Nephron (organoid): ENCODE measurements around the gene RABGAP1.

Experiments used
- H3K27ac Mint-ChIP-seq, 3 experiments: 2 replicates each; pipeline ENCODE4 v1.8.0; 2020; ENCODE audit warnings: mixed read lengths in 3 of 3, mild to moderate bottlenecking in 2 of 3, moderate library complexity in 1 of 3
- H3K27me3 Mint-ChIP-seq: 2 replicates; pipeline ENCODE4 v1.8.0; 2021; ENCODE audit warnings: low read depth, mild to moderate bottlenecking, moderate library complexity, mixed read lengths
- H3K36me3 Mint-ChIP-seq: 2 replicates; pipeline ENCODE4 v1.8.0; 2020; ENCODE audit warnings: low read depth, mixed read lengths
- H3K4me1 Mint-ChIP-seq: 2 replicates; pipeline ENCODE4 v1.8.0; 2020; ENCODE audit warnings: mixed read lengths
- H3K4me3 Mint-ChIP-seq, 3 experiments: 2 replicates each; pipeline ENCODE4 v1.8.0; 2020; ENCODE audit warnings: mild to moderate bottlenecking in 3 of 3, mixed read lengths in 3 of 3, moderate library complexity in 2 of 3
- H3K9me3 Mint-ChIP-seq: 2 replicates; pipeline ENCODE4 v1.8.0; 2020; ENCODE audit warnings: mixed read lengths
- CTCF ChIP-seq, 3 experiments: fragments of 200-600 bp; sonication (generic); IDR thresholded peaks; one replicate each; pipeline ENCODE4 v1.5.0; 2021; ENCODE audit warnings: antibody characterized with exemption in 3 of 3; ENCODE audit not compliant: unreplicated experiment in 3 of 3

The RABGAP1 gene

GRCh38 chr9:122949696-122950095 lies 8.9 kb downstream of the RABGAP1 start:
- Mint-ChIP-seq H3K4me1 (peaks cover 31% of the 10 kb centered on the region), H3K36me3 (peaks cover 16% of the 10 kb centered on the region), H3K27me3 (no peaks in the 10 kb centered on the region), H3K9me3 (no peaks in the 10 kb centered on the region), H3K4me3 (no peak overlapping the region), H3K27ac (peak overlapping the region; percentile 3 to 83 (median 62))
- no peak for TF ChIP-seq CTCF (IDR thresholded peaks at IDR 0.05; ENCODE audit: unreplicated experiment in 3 of 3)

- H3K9me3 Mint-ChIP-seq = no peaks in the 10 kb centered on the region
Observed at GRCh38 chr9:122950263-122950662, 9.4 kb downstream of the RABGAP1 start.

GRCh38 chr9:122951056-122951455 lies 10.2 kb downstream of the RABGAP1 start:
- Mint-ChIP-seq H3K36me3 (peaks cover 10% of the 10 kb centered on the region), H3K27me3 (no peaks in the 10 kb centered on the region), H3K27ac (no peak overlapping the region), H3K4me1 (peaks cover 31% of the 10 kb centered on the region), H3K4me3 (no peak overlapping the region), H3K9me3 (no peaks in the 10 kb centered on the region)
- TF ChIP-seq CTCF (IDR thresholded peaks at IDR 0.05; ENCODE audit: unreplicated experiment in 3 of 3) = no peak

More at GRCh38 chr9:122950263-122950662, 9.4 kb downstream of the RABGAP1 start:
- Mint-ChIP-seq H3K27ac (peak overlapping the region in 1 of 3 experiments; percentile 83), H3K4me3 (no peak overlapping the region), H3K27me3 (no peaks in the 10 kb centered on the region), H3K36me3 (peaks cover 14% of the 10 kb centered on the region), H3K4me1 (peaks cover 34% of the 10 kb centered on the region)
- TF ChIP-seq CTCF (IDR thresholded peaks at IDR 0.05; ENCODE audit: unreplicated experiment in 3 of 3) = no peak

GRCh38 chr9:122954253-122954691 lies 13.5 kb downstream of the RABGAP1 start:
- Mint-ChIP-seq H3K36me3 (peaks cover 27% of the 10 kb centered on the region), H3K27me3 (no peaks in the 10 kb centered on the region), H3K27ac (peak overlapping the region in 1 of 3 experiments; percentile 59), H3K4me1 (peaks cover 24% of the 10 kb centered on the region), H3K9me3 (no peaks in the 10 kb centered on the region), H3K4me3 (no peak overlapping the region)
- no peak for TF ChIP-seq CTCF (IDR thresholded peaks at IDR 0.05; ENCODE audit: unreplicated experiment in 3 of 3)

- H3K36me3 Mint-ChIP-seq = peaks cover 40% of the 10 kb centered on the region
- H3K27me3 Mint-ChIP-seq = no peaks in the 10 kb centered on the region
- no peak overlapping the region for H3K4me3 Mint-ChIP-seq
- no peak overlapping the region for H3K27ac Mint-ChIP-seq
- peaks cover 18% of the 10 kb centered on the region for H3K4me1 Mint-ChIP-seq
- H3K9me3 Mint-ChIP-seq = peaks cover 3% of the 10 kb centered on the region
- TF ChIP-seq CTCF (IDR thresholded peaks at IDR 0.05; ENCODE audit: unreplicated experiment in 3 of 3) = no peak
Observed at GRCh38 chr9:122955961-122956360, 15.1 kb downstream of the RABGAP1 start.

GRCh38 chr9:122961139-122961538 lies 20.3 kb downstream of the RABGAP1 start:
- no peak for TF ChIP-seq CTCF (IDR thresholded peaks at IDR 0.05; ENCODE audit: unreplicated experiment in 3 of 3)
- Mint-ChIP-seq H3K4me3 (no peak overlapping the region), H3K9me3 (peaks cover 3% of the 10 kb centered on the region), H3K4me1 (no peaks in the 10 kb centered on the region), H3K27ac (no peak overlapping the region), H3K27me3 (no peaks in the 10 kb centered on the region), H3K36me3 (peaks cover 76% of the 10 kb centered on the region)
